H1 (cell line): ENCODE results near the gene COL25A1. TPM values are rescaled to one million over a fixed set of nuclear protein-coding genes. Genes with fewer than 3 reads are reported as not detected.

ENCODE experiments used
- CTCF ChIA-PET: fragments of 300-600 bp; sonication (Branson Sonifier 250); formaldehyde crosslinking; loops from one replicate; lab custom pipeline; 2021; ENCODE audit not compliant: partially characterized antibody; lab: Charles Lee
- POLR2A ChIA-PET: fragments of 300-600 bp; sonication (Branson Sonifier 250); formaldehyde crosslinking; loops from one replicate; lab custom pipeline; 2021; ENCODE audit warnings: inconsistent platforms; ENCODE audit not compliant: partially characterized antibody; lab: Charles Lee
- DNase-seq, 2 experiments: peaks; one replicate each; pipeline versions ENCODE4 v3.0.0 to v3.0.0-alpha.2; 2010 to 2022; ENCODE audit warnings: low spot score in 2 of 2, low read depth in 1 of 2, mixed read lengths in 1 of 2
- FAIRE-seq: peaks from 2 replicates; lab custom pipeline; 2011; peaks lifted over from hg19 to GRCh38; lab: Jason Lieb, UNC
- H2AFZ ChIP-seq: 2 replicates; pipeline ENCODE4 v1.8.1; 2012; ENCODE audit warnings: low read length, inconsistent platforms
- H2AK5ac ChIP-seq: 2 replicates; pipeline ENCODE4 v1.6.1; 2013; ENCODE audit warnings: low read depth, low read length
- H2BK120ac ChIP-seq: replicated peaks from 2 replicates; pipeline ENCODE3; 2013; ENCODE audit warnings: low read depth, low read length, inconsistent platforms
- H2BK12ac ChIP-seq: 2 replicates; pipeline ENCODE4 v1.6.1; 2013; ENCODE audit warnings: low read depth, low read length
- H2BK15ac ChIP-seq: 2 replicates; pipeline ENCODE4 v1.6.1; 2013; ENCODE audit warnings: low read length
- H2BK20ac ChIP-seq: 2 replicates; pipeline ENCODE4 v1.6.1; 2013; ENCODE audit warnings: low read length
- H2BK5ac ChIP-seq: 2 replicates; pipeline ENCODE4 v1.6.1; 2013; ENCODE audit warnings: low read depth, low read length
- H3K14ac ChIP-seq: 2 replicates; pipeline ENCODE4 v1.6.1; 2013; ENCODE audit warnings: inconsistent platforms; ENCODE audit not compliant: insufficient read length
- H3K18ac ChIP-seq: 2 replicates; pipeline ENCODE4 v1.6.1; 2013; ENCODE audit warnings: low read length; ENCODE audit errors: extremely low read depth
- H3K23ac ChIP-seq: 2 replicates; pipeline ENCODE4 v1.6.1; 2013; ENCODE audit warnings: inconsistent platforms; ENCODE audit not compliant: insufficient read length
- H3K23me2 ChIP-seq: 2 replicates; pipeline ENCODE4 v1.6.1; 2013; ENCODE audit warnings: low read depth, low read length
- H3K27ac ChIP-seq: 2 replicates; pipeline ENCODE4 v1.6.1; 2011; ENCODE audit warnings: low read depth, low read length, inconsistent platforms
- H3K27me3 ChIP-seq, 4 experiments: replicated peaks in 1 of 4; 1 replicate in 1 of 4; 2 replicates in 3 of 4; pipeline versions ENCODE4 v1.6.1 to v1.8.1; 2011 to 2013; ENCODE audit warnings: low read length in 3 of 4, mild to moderate bottlenecking in 3 of 4, inconsistent platforms in 2 of 4, mixed read lengths in 2 of 4, moderate library complexity in 1 of 4; ENCODE audit not compliant: control insufficient read depth in 3 of 4, insufficient read depth in 3 of 4; ENCODE audit errors: extremely low read depth in 1 of 4
- H3K36me3 ChIP-seq, 4 experiments: 2 replicates each; pipeline versions ENCODE4 v1.6.1 to v1.8.1; 2011 to 2013; ENCODE audit warnings: mild to moderate bottlenecking in 4 of 4, low read length in 3 of 4, moderate library complexity in 2 of 4, control low read depth in 1 of 4, inconsistent platforms in 1 of 4; ENCODE audit not compliant: insufficient read depth in 4 of 4, control insufficient read depth in 2 of 4
- H3K4ac ChIP-seq: replicated peaks from 2 replicates; pipeline ENCODE3; 2013; ENCODE audit warnings: low read length, low read depth, mixed read lengths, inconsistent platforms; ENCODE audit not compliant: insufficient read length
- H3K4me1 ChIP-seq, 4 experiments: replicated peaks in 1 of 4; 1 replicate in 1 of 4; 2 replicates in 3 of 4; pipeline versions ENCODE4 v1.6.1 to v1.8.1; 2011 to 2013; ENCODE audit warnings: low read length in 3 of 4, inconsistent platforms in 2 of 4, mixed read lengths in 1 of 4; ENCODE audit not compliant: insufficient read depth in 4 of 4, control insufficient read depth in 3 of 4
- H3K4me2 ChIP-seq, 2 experiments: 2 replicates each; pipeline versions ENCODE4 v1.6.1 to v1.8.1; 2011 to 2013; ENCODE audit warnings: low read depth in 2 of 2, low read length in 2 of 2, control low read depth in 1 of 2, inconsistent platforms in 1 of 2, mild to moderate bottlenecking in 1 of 2; ENCODE audit not compliant: insufficient read depth in 1 of 2
- H3K4me3 ChIP-seq, 4 experiments: fragments of 200-600, 300-600 bp in 1 of 4; sonication (generic), shearing (Covaris generic), sonication (Bioruptor Twin) in 1 of 4; 2 replicates each; pipeline versions ENCODE4 v1.5.1 to v1.8.1; 2011 to 2016; ENCODE audit warnings: low read length in 4 of 4, low read depth in 3 of 4, control low read depth in 2 of 4, inconsistent platforms in 2 of 4, mild to moderate bottlenecking in 2 of 4, mixed read lengths in 1 of 4, moderate library complexity in 1 of 4; ENCODE audit not compliant: insufficient read depth in 2 of 4; ENCODE audit errors: extremely low read depth in 1 of 4
- H3K56ac ChIP-seq: replicated peaks from 2 replicates; pipeline ENCODE3; 2013; ENCODE audit warnings: low read depth, mild to moderate bottlenecking, mixed read lengths, low read length, inconsistent platforms; ENCODE audit not compliant: insufficient read length
- H3K79me1 ChIP-seq: 2 replicates; pipeline ENCODE4 v1.6.1; 2013; ENCODE audit warnings: low read depth, low read length, control low read depth
- H3K79me2 ChIP-seq, 2 experiments: 2 replicates each; pipeline versions ENCODE4 v1.6.1 to v1.8.1; 2012 to 2013; ENCODE audit warnings: low read length in 2 of 2, mild to moderate bottlenecking in 2 of 2, inconsistent platforms in 1 of 2; ENCODE audit not compliant: insufficient read depth in 2 of 2, control insufficient read depth in 1 of 2
- H3K9ac ChIP-seq, 4 experiments: replicated peaks in 1 of 4; 1 replicate in 1 of 4; 2 replicates in 3 of 4; pipeline versions ENCODE4 v1.6.1 to v1.8.1; 2011 to 2013; ENCODE audit warnings: low read depth in 3 of 4, low read length in 3 of 4, control low read depth in 2 of 4, mild to moderate bottlenecking in 2 of 4, moderate library complexity in 2 of 4, inconsistent platforms in 1 of 4; ENCODE audit errors: extremely low read depth in 1 of 4
- H3K9me3 ChIP-seq, 2 experiments: 2 replicates each; pipeline versions ENCODE4 v1.6.1 to v1.8.1; 2012 to 2013; ENCODE audit warnings: mild to moderate bottlenecking in 2 of 2, moderate library complexity in 2 of 2, control low read depth in 1 of 2, inconsistent platforms in 1 of 2, low read depth in 1 of 2, low read length in 1 of 2, mixed read lengths in 1 of 2; ENCODE audit not compliant: insufficient read depth in 2 of 2
- H4K20me1 ChIP-seq, 2 experiments: replicated peaks in 1 of 2; 2 replicates each; pipeline versions ENCODE3 to v1.8.1; 2011 to 2013; ENCODE audit warnings: inconsistent platforms in 2 of 2, low read length in 2 of 2, mild to moderate bottlenecking in 1 of 2; ENCODE audit not compliant: insufficient read depth in 2 of 2, control insufficient read depth in 1 of 2
- H4K5ac ChIP-seq: 2 replicates; pipeline ENCODE4 v1.6.1; 2013; ENCODE audit warnings: low read length, low read depth, mixed read lengths, inconsistent platforms; ENCODE audit not compliant: insufficient read length
- H4K8ac ChIP-seq: 2 replicates; pipeline ENCODE4 v1.8.0; 2013; ENCODE audit warnings: mild to moderate bottlenecking, moderate library complexity, low read length, inconsistent platforms; ENCODE audit not compliant: insufficient read depth; ENCODE audit errors: extremely low read depth
- H4K91ac ChIP-seq: replicated peaks from 2 replicates; pipeline ENCODE3; 2013; ENCODE audit warnings: low read length, mixed read lengths, inconsistent platforms; ENCODE audit not compliant: insufficient read length
- KDM5A ChIP-seq: fragments of 200-600 bp; IDR thresholded peaks from 2 replicates; pipeline ENCODE4 v1.7.1; 2012; ENCODE audit warnings: mild to moderate bottlenecking, low read length, inconsistent platforms, mixed read lengths
- POLR2AphosphoS5 ChIP-seq: IDR thresholded peaks from 2 replicates; pipeline ENCODE4 v1.6.1; 2011; ENCODE audit warnings: low read depth, low read length
- WGBS, 2 experiments: shearing (Covaris generic) in 1 of 2; methylation state at CpG; one replicate each; pipeline versions ENCODE4 v1.1.6 to v1.1.7; 2013 to 2015; ENCODE audit warnings: low lambda C conversion rate in 2 of 2, mixed read lengths in 2 of 2, inconsistent platforms in 1 of 2, low coverage in 1 of 2, missing lambda C conversion rate in 1 of 2; ENCODE audit not compliant: insufficient replicate concordance in 2 of 2, insufficient coverage in 1 of 2, insufficient read length in 1 of 2; ENCODE audit errors: extremely low coverage in 1 of 2, missing lambda C conversion rate in 1 of 2; 5-methylcytosine and 5-hydroxymethylcytosine counted together
- polyA plus RNA-seq, 7 experiments: library from polyadenylated mRNA; depleted of rRNA in 3 of 7; stranded (reverse) in 5 of 7; unstranded in 2 of 7; fragments of >200 nt in 5 of 7; fragments of 200-250 nt in 2 of 7; gene quantifications; 1 replicate in 5 of 7; 2 replicates in 1 of 7; 4 replicates in 1 of 7; pipeline versions ENCODE4 v1.2.1 to v1.2.3, GENCODE V29; 2011 to 2013; ENCODE audit warnings: missing spikeins in 2 of 7, mixed read lengths in 2 of 7
- total RNA-seq: library from RNA; stranded (reverse); fragmentation: NEBNext Ultra II Directional; extraction: Animal tissue kit (Norgen Biotek cat#: 25700); gene quantifications from 2 replicates; pipeline ENCODE4 v1.2.1, GENCODE V29; 2021

COL25A1 gene
- total and polyA plus RNA-seq, 2 of the 8 experiments (the other 6 are each of a cell fraction or from before 2014, with no cell fraction given): 1.1 to 8.3 TPM

DNA sequence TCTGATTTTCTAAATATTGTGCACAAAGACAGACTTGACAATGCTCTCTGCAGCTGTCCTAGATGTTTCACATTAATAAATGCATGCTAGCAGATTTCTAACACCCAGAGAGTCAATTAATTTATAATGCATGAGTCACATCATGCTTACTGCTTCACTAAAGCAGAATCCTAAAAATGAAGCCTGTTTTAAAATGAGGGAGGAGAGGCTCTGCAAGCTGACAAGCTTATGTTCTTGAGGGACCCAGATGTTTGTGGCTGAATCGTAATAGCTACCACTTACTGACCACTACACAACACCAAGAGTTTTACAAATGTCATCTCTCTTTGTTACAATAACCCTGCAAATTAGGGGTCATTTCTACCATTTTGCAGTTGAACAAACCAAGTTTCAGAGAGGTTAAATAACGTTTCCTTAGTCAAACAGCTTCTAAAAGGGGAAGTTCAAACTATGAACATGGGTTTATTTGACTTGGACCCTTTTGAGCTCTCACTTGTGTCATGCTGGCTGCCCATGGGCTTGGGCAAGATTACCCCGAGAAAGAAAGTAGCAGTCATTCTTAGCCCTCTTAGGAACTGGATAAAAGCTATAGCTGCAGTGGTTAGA is 276.9 kb downstream of the COL25A1 start:
- no peak overlapping the region for H4K5ac ChIP-seq
- no peak overlapping the region for H4K8ac ChIP-seq
- TF ChIP-seq POLR2AphosphoS5 (no peak), KDM5A (no peak)
- H3K79me1 ChIP-seq: no peaks in the 10 kb centered on the region
- FAIRE-seq (no peak), DNase-seq (no peak)
- H2BK120ac ChIP-seq: no peak overlapping the region
- no peak overlapping the region for H2BK12ac ChIP-seq
- H3K4me1 ChIP-seq: no peaks in the 10 kb centered on the region
- H3K14ac ChIP-seq: no peak overlapping the region
- H3K18ac ChIP-seq: no peak overlapping the region
- no peak overlapping the region for H2BK20ac ChIP-seq
- H3K27me3 ChIP-seq: no peaks in the 10 kb centered on the region
- no peak overlapping the region for H3K56ac ChIP-seq
- no peak overlapping the region for H4K91ac ChIP-seq
- no peak overlapping the region for H3K23ac ChIP-seq
- H4K20me1 ChIP-seq: no peaks in the 10 kb centered on the region
- no peak overlapping the region for H2AFZ ChIP-seq
- POLR2A ChIA-PET: interaction anchor here (0.7 kb wide), 1 partner anchor 9 kb away, joined by 3 read pairs; no protein-coding TSS in a partner anchor
- CTCF ChIA-PET: interaction anchor here (0.9 kb wide), 1 partner anchor 177 kb away, joined by 3 read pairs; no protein-coding TSS in a partner anchor
- H2BK5ac ChIP-seq: no peak overlapping the region
- H2BK15ac ChIP-seq: no peak overlapping the region
- H3K4me2 ChIP-seq: no peak overlapping the region
- H3K4me3 ChIP-seq: no peak overlapping the region
- no peak overlapping the region for H3K9ac ChIP-seq
- no peaks in the 10 kb centered on the region for H3K23me2 ChIP-seq
- no peak overlapping the region for H2AK5ac ChIP-seq
- H3K27ac ChIP-seq: no peak overlapping the region
- H3K79me2 ChIP-seq: no peaks in the 10 kb centered on the region
- no peaks in the 10 kb centered on the region for H3K9me3 ChIP-seq
- H3K4ac ChIP-seq: no peak overlapping the region
- 83% methylated on average over 3 of the region's 3 CpGs; no CpG with 5 or more reads in 1 of the 2 experiments for WGBS, 2 experiments
- H3K36me3 ChIP-seq: no peaks in the 10 kb centered on the region
